Suprapubic skin (tissue), 4 donors: ENCODE results near the gene GSC. TPM values are rescaled to one million over a fixed set of nuclear protein-coding genes. Genes with fewer than 3 reads are reported as not detected.
"Not testable (repeated sequence)": the region's sequence is repeated elsewhere in the genome, so short reads cannot be mapped to it uniquely, and the experiment has no call there.

Experiments used
- DNase-seq, 2 donors: peaks; one replicate each; pipeline ENCODE4 v3.0.0-alpha.2; 2019; ENCODE audit warnings: low spot score in 2 of 2
- H3K27ac ChIP-seq: fragments of 200-600 bp; sonication (generic); one replicate; pipeline ENCODE4 v1.5.1; 2019
- H3K27me3 ChIP-seq: fragments of 200-600 bp; sonication (generic); one replicate; pipeline ENCODE4 v1.5.1; 2019
- H3K36me3 ChIP-seq: fragments of 200-600 bp; sonication (generic); one replicate; pipeline ENCODE4 v1.5.1; 2019
- H3K4me1 ChIP-seq: fragments of 200-600 bp; sonication (generic); one replicate; pipeline ENCODE4 v1.5.1; 2019
- H3K4me3 ChIP-seq: fragments of 200-600 bp; sonication (generic); one replicate; pipeline ENCODE4 v1.5.1; 2019; ENCODE audit warnings: mild to moderate bottlenecking
- H3K9me3 ChIP-seq: fragments of 200-600 bp; sonication (generic); one replicate; pipeline ENCODE4 v1.5.1; 2019
- CTCF ChIP-seq, 2 donors: fragments of 200-600 bp in 1 of 2; fragments of 450-650 bp in 1 of 2; sonication (generic) in 1 of 2; IDR thresholded peaks; one replicate each; pipeline ENCODE4 v1.5.1; 2016 to 2019; ENCODE audit warnings: antibody characterized with exemption in 2 of 2, mild to moderate bottlenecking in 1 of 2, moderate library complexity in 1 of 2
- EP300 ChIP-seq: sonication (generic); formaldehyde crosslinking; IDR thresholded peaks from one replicate; pipeline ENCODE4 v1.6.1; 2017; ENCODE audit warnings: antibody characterized with exemption
- POLR2A ChIP-seq, 2 donors: fragments of 450-650 bp; IDR thresholded peaks; one replicate each; pipeline ENCODE4 v1.6.1; 2017; ENCODE audit warnings: antibody characterized with exemption in 2 of 2, mild to moderate bottlenecking in 2 of 2, moderate library complexity in 2 of 2
- POLR2AphosphoS5 ChIP-seq, 3 donors: sonication (generic); formaldehyde crosslinking; IDR thresholded peaks; one replicate each; pipeline ENCODE4 v1.6.1; 2017; ENCODE audit warnings: antibody characterized with exemption in 3 of 3
- WGBS: methylation state at CpG from one replicate; pipeline ENCODE4 v1.1.5; 2018; 5-methylcytosine and 5-hydroxymethylcytosine counted together
- total RNA-seq, 4 donors: library from RNA; depleted of rRNA; stranded (reverse); fragments of >200 nt; gene quantifications; one replicate each; pipeline ENCODE4 v1.1.0, GENCODE V29; 2016

Gene GSC
- total RNA-seq, 4 donors from 2014 or later: 1.6 TPM; not detected in 3

- no peaks in the 10 kb centered on the region for H3K9me3 ChIP-seq
Observed at GRCh38 chr14:94748667-94749347, 21.1 kb downstream of the GSC start.

GRCh38 chr14:94747739-94748138 is 22.2 kb downstream of the GSC start:
- H3K4me1 ChIP-seq: no peaks in the 10 kb centered on the region
- H3K36me3 ChIP-seq: no peaks in the 10 kb centered on the region
- TF ChIP-seq POLR2AphosphoS5 (IDR thresholded peaks at IDR 0.05): no peak
- TF ChIP-seq POLR2A (IDR thresholded peaks at IDR 0.05): no peak
- no peak for TF ChIP-seq EP300
- TF ChIP-seq CTCF (IDR thresholded peaks at IDR 0.05): no peak
- WGBS: 73% methylated on average over 3 of the region's 3 CpGs
- DNase-seq: no peak
- H3K27ac ChIP-seq: no peak overlapping the region
- no peak overlapping the region for H3K4me3 ChIP-seq
- peaks cover 5% of the 10 kb centered on the region for H3K27me3 ChIP-seq
- no peaks in the 10 kb centered on the region for H3K9me3 ChIP-seq

More at GRCh38 chr14:94748667-94749347, 21.1 kb downstream of the GSC start:
- DNase-seq: no peak
- Histone ChIP-seq H3K4me3 (no peak overlapping the region), H3K27me3 (no peaks in the 10 kb centered on the region), H3K27ac (no peak overlapping the region), H3K4me1 (no peaks in the 10 kb centered on the region), H3K36me3 (no peaks in the 10 kb centered on the region)
- TF ChIP-seq POLR2A (IDR thresholded peaks at IDR 0.05) (no peak), POLR2AphosphoS5 (IDR thresholded peaks at IDR 0.05) (no peak), EP300 (no peak), CTCF (IDR thresholded peaks at IDR 0.05) (peak in 1 of 2 donors; percentile 11)
- WGBS: 44% methylated on average over 11 of the region's 11 CpGs

- H3K9me3 ChIP-seq, H3K36me3 ChIP-seq, H3K4me3 ChIP-seq, H3K27me3 ChIP-seq, DNase-seq, H3K4me1 ChIP-seq, H3K27ac ChIP-seq: not testable (repeated sequence)
- WGBS: 76% methylated on average over 7 of the region's 7 CpGs
Observed at GRCh38 chr14:94747153-94747552, 22.8 kb downstream of the GSC start.

GRCh38 chr14:94746131-94746530 is 23.8 kb downstream of the GSC start:
- WGBS: 98% methylated on average over 3 of the region's 3 CpGs

GRCh38 chr14:94738751-94739150 is 31.2 kb downstream of the GSC start:
- WGBS: 82% methylated on average over 5 of the region's 5 CpGs
- DNase-seq: no peak
- H3K36me3 ChIP-seq: no peaks in the 10 kb centered on the region
- H3K4me3 ChIP-seq: no peak overlapping the region
- H3K27ac ChIP-seq: no peak overlapping the region
- no peak for TF ChIP-seq EP300
- no peak for TF ChIP-seq POLR2A (IDR thresholded peaks at IDR 0.05)
- no peak for TF ChIP-seq POLR2AphosphoS5 (IDR thresholded peaks at IDR 0.05)
- no peak for TF ChIP-seq CTCF (IDR thresholded peaks at IDR 0.05)
- peaks cover 5% of the 10 kb centered on the region for H3K27me3 ChIP-seq
- H3K4me1 ChIP-seq: no peaks in the 10 kb centered on the region
- no peaks in the 10 kb centered on the region for H3K9me3 ChIP-seq

More at GRCh38 chr14:94746131-94746530, 23.8 kb downstream of the GSC start:
- Histone ChIP-seq H3K9me3 (no peaks in the 10 kb centered on the region), H3K4me1 (no peaks in the 10 kb centered on the region), H3K27me3 (peaks cover 5% of the 10 kb centered on the region), H3K4me3 (no peak overlapping the region), H3K36me3 (no peaks in the 10 kb centered on the region), H3K27ac (no peak overlapping the region)
- TF ChIP-seq EP300: no peak
- no peak for TF ChIP-seq POLR2A (IDR thresholded peaks at IDR 0.05)
- no peak for TF ChIP-seq CTCF (IDR thresholded peaks at IDR 0.05)
- no peak for TF ChIP-seq POLR2AphosphoS5 (IDR thresholded peaks at IDR 0.05)
- no peak for DNase-seq

- 87% methylated on average over 7 of the region's 7 CpGs for WGBS
- H3K27ac ChIP-seq: no peak overlapping the region
- H3K36me3 ChIP-seq: no peaks in the 10 kb centered on the region
- TF ChIP-seq CTCF (IDR thresholded peaks at IDR 0.05): no peak
- TF ChIP-seq POLR2A (IDR thresholded peaks at IDR 0.05): no peak
- no peak for TF ChIP-seq POLR2AphosphoS5 (IDR thresholded peaks at IDR 0.05)
- TF ChIP-seq EP300: no peak
- H3K27me3 ChIP-seq: peaks cover 2% of the 10 kb centered on the region
- no peak overlapping the region for H3K4me3 ChIP-seq
- H3K9me3 ChIP-seq: no peaks in the 10 kb centered on the region
- no peaks in the 10 kb centered on the region for H3K4me1 ChIP-seq
- DNase-seq: no peak
Observed at GRCh38 chr14:94738097-94738496, 31.8 kb downstream of the GSC start.
